Subcutaneous adipose tissue (tissue), 4 donors: ENCODE measurements around the gene GDF2. TPM values are rescaled to one million over a fixed set of nuclear protein-coding genes. Genes with fewer than 3 reads are reported as not detected.

Source experiments
- CTCF ChIP-seq: fragments of 450-650 bp; IDR thresholded peaks from one replicate; pipeline ENCODE4 v1.5.1; 2016; ENCODE audit warnings: low read depth, mild to moderate bottlenecking, control low read depth, antibody characterized with exemption, moderate library complexity
- total RNA-seq, 4 donors: library from RNA; depleted of rRNA; stranded (reverse); fragments of >200 nt; gene quantifications; one replicate each; pipeline ENCODE4 v1.1.0, GENCODE V29; 2016

GDF2 gene
- total RNA-seq, 4 donors from 2014 or later: not detected

GRCh38 chr10:47314416-47314970 lies 7.8 kb upstream of the GDF2 start:
- TF ChIP-seq CTCF: no peak

GRCh38 chr10:47315421-47315820 lies 6.8 kb upstream of the GDF2 start:
- no peak for TF ChIP-seq CTCF

GRCh38 chr10:47316131-47316530 lies 6.1 kb upstream of the GDF2 start:
- TF ChIP-seq CTCF: no peak

GRCh38 chr10:47317251-47317650 lies 5.0 kb upstream of the GDF2 start:
- no peak for TF ChIP-seq CTCF

- TF ChIP-seq CTCF: no peak
These were observed 3.5 kb upstream of the GDF2 start for GRCh38 chr10:47318706-47319105.

GRCh38 chr10:47319784-47320183 lies 2.5 kb upstream of the GDF2 start:
- TF ChIP-seq CTCF: no peak

GRCh38 chr10:47320812-47321211 lies 1.4 kb upstream of the GDF2 start:
- TF ChIP-seq CTCF: no peak
